PC-9 (cell line): ENCODE measurements around the gene FAM20B.

Source experiments
- CTCF ChIP-seq: fragments of 200-600 bp; sonication (generic); conservative IDR thresholded peaks from 2 replicates; pipeline ENCODE4 v1.6.1; 2017; ENCODE audit warnings: mixed run types, antibody characterized with exemption, mild to moderate bottlenecking, moderate library complexity
- EZH2 ChIP-seq: fragments of 200-600 bp; sonication (generic); IDR thresholded peaks from 2 replicates; pipeline ENCODE4 v1.8.0; 2017; ENCODE audit warnings: antibody characterized with exemption, low read depth

- no peak for TF ChIP-seq EZH2
- no peak for TF ChIP-seq CTCF
These were observed 51.7 kb downstream of the FAM20B start for GRCh38 chr1:179077396-179077795.
